Middle frontal gyrus (tissue), 1 donor: ENCODE measurements around the gene TMEM184B.

Experiments used
- DNase-seq: peaks from one replicate; pipeline ENCODE4 v3.0.0-alpha.2; 2015; ENCODE audit warnings: low spot score; ENCODE audit errors: extremely low spot score

Gene TMEM184B

DNA sequence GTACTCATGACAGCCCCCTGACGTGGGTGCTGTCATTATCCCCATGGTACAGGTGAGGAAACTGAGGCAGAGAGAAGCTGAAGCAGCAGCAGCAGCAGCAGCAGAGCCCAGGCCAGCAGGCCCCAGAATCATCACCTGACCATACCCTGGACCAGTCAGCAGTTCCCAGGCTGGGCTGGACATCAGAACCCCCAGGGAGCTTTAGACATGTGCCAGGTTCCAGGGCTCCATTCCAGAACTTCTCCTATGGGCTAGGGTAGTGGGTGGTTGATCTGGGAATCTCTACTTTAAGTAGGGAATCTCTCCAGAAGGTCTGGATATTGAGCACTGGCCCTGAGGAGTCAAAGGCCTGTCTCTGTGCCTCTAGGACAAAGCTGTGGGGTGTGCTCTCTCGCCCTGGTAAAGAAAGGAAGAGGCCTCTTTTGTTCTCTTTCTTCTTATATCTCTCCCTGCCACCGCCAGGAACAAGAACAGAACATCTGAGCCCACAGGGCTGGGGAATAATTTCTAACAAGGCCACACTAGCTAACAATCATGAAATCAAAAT is 44.4 kb downstream of the TMEM184B start:
- DNase-seq = no peak

DNA sequence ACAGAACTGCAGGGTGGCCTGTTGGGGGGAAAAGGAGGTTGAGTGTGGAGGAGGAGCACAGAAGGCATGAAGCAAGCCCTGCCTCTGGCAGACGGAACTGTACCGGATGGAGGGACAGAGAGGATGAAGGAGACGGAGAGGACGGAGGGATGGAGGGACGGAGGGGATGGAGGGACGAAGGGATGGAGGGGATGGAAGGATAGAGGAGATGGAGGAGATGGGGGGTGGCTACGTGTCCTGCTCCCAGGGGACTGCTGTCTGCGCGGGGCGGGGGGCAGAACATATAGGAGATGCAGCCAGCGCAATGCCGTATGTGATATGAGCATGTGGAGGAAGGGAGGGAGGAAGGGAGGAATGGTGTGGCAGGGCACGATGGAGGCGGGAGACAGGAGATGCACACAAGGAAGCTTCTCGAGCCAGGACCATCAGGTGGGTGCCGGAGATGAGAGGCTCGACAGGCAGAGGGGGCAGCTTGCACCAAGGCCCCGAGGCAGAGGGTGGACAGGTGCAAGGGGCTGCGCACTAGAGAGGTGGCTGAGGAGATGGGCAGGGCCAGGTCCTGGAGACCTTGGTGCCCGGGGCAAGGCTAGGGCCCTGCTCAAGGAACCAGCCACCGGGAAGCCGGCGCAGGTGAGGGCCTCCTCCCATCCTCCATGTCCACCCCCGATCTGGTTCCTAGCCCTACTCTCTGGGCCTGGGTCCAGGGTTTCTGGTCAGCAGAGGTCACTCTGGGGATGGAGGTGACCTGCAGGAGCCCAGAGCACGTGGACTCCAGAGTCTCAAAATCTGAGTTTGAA is 45.8 kb downstream of the TMEM184B start:
- no peak for DNase-seq

DNA sequence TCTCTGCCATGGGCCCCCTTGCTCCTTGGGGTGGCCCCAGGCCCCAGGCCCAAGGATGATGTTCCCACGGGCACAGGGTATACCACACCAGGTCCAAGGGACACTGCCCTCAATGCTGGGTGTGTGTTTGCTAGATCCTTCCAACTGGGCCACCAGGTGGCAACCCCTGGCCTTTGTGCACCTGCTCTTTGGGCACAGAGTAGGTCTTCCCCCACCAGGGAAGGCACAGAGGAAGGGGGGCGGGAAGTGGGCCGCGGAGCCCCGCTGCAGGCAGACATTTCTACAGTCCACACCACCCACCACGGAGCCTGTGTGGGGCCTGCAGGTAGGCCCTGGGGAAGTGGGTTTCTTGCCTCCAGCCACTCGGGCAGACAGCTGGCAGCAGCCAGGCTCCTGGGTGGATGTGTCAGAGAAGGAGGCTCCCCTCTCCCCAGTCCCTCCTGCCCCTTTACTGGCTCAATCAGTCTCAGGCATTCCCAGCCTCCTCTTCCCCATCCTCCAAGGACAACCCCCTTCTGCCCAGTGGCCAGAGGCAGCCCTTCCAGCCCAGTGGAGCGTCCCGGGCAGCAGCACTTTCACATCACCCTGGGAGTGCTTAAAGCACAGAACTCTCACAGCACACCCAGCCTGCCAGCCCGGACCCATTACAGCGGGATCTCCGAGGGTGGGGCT is 49.4 kb downstream of the TMEM184B start:
- DNase-seq = no peak

DNA sequence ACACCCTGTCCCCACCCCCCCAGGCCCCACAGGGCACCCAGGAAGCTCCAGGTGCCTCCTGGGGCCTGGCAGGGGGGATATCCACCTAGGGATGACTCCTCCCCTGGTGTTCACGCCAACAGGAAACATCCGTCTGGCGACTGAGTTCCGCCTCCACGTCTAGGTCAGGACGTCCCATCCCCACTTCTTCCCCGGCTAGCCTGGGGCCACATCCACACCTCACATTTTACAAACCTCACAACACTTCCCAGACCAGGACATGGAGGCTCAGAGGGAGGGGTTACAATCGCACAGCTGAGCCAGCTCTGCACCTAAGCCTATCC is 50.1 kb downstream of the TMEM184B start:
- no peak for DNase-seq

DNA sequence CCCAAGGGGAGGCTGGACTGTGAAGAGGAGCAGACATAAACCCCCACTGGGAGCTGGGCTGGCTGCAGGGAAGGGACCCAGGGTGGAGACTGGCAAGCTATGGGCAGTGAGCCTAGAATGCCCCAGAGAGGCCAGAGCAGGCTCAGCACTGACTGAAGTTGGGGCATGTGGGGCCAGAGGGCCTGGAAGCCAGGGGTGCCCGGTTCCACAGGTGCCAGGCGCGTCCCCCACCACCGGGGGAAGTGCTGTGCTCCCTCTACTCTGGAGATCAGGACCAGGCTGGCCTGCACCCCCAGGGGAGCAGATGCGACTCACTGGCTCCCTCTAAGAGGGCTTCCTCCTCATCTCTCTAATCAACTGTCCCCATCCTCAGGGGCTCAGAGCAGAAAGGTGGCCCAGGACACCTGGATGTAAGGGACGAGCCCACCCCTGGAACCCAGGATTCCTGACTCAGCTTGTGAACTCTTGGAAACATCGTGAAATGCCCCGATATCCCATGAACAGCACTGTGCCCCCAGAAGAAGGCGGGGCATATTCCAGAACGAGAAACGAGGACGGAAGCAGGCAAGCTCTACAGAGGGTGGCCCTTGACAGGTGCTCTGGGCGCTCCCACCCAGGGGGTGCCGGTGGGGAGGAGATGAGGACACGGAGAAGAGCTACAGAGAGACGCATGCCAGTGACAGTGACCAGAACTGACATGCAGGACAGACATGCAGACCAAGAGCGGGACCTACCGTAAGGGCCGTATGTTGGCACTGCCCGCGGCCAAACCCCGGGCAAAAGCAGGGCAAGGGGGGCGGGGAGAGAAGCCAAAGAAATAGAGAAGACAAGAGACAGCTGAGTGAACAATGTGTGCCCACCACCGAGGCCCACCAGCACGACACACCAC is 50.7 kb downstream of the TMEM184B start:
- no peak for DNase-seq

DNA sequence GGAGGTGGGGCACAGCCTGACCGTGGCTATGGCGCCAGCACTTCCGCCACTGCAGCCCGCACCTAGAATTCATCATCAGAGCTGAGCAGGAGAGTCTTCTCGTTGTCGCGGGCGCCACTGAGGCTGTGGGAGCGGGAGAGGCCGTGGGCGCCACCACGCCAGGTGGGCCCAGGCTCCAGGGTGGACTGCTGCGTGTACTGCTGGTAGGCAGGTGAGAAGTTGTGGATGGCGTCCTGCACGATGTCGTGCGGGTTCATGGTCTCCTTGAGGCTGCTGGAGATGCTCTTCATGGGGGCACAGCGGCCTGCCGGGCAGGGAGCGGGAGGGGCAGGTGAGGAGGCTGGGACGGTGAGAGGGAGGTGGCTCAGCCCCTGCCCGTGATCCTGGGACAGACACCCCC is 51.4 kb downstream of the TMEM184B start:
- no peak for DNase-seq

DNA sequence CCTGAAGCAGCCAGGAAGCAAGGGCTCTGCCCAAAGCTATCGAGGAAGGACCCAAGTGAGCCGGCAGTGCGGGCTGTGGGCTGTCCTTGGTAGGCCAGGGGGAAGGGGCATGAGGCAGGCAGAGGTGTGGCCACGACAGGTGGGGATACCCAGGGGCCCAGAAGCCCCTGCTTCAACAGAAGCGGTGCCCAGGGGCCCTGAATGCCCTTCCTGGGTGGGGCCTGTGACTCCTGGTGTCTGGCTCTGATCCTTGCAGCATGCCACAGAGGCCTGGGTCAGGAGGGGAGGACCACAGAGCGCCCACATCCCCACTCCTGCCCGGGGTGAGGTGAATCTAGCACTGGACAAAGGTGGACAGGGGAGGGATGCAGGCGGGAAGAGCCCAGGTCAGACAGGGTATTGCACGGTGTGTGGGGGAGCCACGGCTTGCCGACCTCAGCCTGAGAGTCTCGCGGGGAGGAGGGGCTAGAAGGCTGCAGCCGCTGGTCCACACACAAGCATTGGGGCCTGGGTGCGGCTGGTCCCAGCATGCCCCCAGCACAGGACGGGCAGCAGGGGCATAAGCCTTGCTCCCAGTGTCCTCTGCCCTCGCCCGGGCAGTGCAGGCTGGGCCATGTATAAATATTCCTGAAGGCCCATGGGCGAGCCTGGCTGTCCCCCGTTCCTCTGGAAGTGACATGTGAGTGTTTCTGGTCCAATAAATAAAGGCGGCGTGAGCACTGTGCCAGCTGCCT is 52.0 kb downstream of the TMEM184B start:
- DNase-seq = no peak

DNA sequence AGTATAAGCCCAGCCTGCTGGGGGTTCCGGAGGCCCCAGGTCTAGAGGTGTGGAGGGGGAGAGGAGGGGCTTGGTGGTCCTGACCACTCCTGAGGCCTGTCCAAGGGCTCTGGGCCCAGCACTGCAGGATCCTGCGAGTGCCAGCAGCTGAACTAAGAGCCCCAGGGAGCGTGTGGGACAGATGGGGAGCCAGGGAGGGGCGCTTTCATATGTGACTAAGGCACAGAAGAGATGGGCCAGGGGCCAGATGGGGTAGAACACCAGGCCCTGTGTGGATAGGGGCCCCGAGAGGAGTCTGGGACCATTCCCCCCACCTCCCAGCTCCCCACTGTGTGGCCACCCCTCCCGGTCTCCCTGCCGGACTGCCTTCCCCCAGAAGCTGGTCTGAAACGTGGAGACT is 52.6 kb downstream of the TMEM184B start:
- no peak for DNase-seq

DNA sequence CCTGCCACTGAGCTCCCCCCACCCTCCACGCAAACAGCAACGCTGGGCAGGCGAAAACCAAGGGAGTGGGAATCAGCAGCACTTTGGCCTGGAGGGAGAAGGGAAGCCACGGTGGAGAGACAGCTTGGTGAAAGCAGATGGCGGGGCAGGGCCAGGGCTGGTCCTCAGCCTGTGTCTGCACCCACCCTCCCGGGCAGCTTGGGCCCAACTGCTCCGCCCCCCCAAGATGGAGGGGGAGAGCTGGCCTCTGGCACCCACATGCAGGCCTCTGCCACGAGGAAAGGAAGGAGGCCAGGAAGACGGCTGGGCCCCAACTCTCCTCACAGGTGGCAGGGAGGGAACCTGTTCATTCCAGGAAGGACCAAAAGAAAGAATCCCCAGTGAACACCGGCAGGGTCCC is 53.2 kb downstream of the TMEM184B start:
- no peak for DNase-seq

DNA sequence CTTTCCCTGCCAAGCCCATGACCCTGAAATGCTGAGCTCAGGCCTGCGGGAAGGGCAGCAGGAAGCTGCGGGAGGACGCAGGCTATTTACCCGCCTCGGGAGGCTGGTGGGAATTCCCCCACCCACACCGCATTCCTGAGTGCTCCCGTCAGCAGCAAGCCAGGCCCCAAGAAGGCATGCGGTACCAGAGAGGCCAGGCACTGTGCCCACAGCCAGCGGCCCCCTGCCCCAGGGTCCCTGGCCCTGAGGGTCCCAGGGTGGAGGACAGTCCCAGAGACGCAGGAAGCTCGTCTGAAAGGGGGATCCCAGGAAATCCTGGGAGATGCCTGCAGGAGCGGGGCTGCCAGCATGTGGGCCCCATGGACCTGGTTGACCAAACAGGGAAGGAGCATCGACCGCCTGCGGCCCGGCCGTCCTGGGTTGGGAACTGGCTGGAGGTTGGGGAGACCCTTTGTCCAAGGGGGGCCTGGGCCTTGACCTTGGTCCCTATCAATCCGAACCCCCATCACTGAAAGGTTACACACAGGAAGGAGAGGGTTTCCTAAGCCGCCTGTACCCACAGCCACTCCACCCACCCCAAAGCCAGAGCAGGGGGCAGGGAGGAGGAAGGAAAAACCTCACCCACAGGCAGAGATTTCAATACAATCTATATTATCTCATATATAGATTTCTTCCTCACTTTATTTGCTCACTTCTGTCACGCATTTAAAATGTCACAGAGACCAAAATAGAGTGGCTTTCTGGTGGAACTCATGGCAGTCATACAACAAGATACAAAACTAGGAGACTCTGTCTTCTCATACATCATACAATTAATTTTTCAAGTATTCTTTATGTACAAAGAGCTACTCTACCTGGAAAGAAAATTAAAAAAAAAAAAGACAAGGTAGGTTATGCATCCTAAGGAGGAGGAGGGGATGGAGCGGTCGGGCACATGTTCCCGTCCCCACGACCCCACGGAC is 53.9 kb downstream of the TMEM184B start:
- no peak for DNase-seq

DNA sequence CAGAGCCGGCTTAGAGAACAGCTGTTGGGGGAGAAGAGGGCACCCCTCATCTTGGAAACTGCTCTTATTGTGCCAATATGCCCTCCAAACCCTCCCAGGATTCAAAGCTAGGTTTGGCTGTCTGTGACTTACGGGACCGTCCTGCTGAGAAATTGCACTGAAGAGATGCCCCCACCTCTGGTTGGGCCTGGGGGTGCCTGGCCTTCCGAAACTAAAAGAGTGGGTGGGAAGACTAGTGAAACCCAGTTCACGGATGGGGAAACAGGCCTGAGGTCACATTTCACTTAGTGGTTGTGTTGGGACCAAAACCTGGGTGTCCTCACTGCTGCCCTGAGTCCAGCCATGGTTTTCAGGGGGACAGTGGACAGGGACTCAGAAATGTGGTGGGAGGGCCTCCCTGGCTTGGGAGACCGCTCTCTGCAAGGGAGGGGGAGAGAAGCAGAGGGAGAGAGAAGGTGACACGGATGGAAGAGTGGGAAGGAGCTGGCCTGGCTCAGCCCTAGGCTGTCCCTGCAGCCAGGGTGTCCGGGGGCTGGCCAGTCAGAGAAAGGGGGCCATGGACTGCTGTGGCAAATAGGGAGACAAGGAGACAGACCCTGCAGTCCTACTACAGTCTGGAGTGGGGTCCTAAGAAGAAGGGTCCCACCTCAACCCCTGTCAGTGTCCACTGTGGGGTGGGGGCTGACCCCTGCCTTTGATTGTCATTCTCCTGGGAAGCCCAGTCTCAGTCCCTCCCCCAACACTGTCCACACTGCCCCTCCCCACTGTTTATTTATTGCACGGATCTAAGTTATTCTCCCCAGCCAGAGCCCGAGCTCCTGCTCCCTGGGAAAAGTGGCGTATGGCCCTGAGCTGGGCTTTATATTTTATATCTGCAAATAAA is 57.4 kb downstream of the TMEM184B start:
- DNase-seq = no peak

DNA sequence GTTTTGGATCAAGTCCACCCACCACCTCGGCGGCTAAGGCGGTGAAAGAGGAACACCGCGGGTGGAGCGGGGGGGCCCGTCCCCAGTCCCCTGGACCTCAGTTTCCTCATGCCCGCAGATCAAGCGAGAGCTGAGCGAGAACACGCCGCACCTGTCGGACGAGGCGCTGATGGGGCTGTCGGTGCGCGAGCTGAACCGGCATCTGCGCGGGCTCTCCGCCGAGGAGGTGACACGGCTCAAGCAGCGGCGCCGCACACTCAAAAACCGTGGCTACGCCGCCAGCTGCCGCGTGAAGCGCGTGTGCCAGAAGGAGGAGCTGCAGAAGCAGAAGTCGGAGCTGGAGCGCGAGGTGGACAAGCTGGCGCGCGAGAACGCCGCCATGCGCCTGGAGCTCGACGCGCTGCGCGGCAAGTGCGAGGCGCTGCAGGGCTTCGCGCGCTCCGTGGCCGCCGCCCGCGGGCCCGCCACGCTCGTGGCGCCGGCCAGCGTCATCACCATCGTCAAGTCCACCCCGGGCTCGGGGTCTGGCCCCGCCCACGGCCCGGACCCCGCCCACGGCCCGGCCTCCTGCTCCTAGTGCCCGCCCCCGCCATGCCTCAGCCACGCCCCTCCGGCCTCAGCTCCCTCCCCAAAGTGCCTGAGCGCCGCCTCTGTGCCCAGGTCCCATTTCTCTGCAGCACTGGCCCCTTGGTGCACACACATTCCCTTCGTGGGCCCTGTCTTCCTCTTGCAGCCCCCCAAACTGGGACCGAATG is 58.3 kb downstream of the TMEM184B start:
- DNase-seq = no peak

DNA sequence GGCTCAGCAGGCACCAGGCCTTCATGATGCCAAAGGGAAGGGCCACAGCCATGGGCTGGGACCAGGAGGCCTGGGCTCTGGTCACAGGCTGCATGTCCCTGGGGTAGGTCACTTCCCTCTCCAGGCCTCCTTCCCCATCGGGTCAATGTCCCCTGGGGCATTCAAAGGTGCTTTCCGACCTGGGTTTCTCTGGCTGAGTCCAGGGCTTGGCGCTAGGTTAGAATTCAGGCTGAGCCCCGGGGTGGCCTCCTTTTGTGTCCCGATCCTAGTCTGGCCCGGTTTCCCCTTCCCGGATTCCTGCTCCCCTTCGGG is 58.9 kb downstream of the TMEM184B start:
- no peak for DNase-seq

DNA sequence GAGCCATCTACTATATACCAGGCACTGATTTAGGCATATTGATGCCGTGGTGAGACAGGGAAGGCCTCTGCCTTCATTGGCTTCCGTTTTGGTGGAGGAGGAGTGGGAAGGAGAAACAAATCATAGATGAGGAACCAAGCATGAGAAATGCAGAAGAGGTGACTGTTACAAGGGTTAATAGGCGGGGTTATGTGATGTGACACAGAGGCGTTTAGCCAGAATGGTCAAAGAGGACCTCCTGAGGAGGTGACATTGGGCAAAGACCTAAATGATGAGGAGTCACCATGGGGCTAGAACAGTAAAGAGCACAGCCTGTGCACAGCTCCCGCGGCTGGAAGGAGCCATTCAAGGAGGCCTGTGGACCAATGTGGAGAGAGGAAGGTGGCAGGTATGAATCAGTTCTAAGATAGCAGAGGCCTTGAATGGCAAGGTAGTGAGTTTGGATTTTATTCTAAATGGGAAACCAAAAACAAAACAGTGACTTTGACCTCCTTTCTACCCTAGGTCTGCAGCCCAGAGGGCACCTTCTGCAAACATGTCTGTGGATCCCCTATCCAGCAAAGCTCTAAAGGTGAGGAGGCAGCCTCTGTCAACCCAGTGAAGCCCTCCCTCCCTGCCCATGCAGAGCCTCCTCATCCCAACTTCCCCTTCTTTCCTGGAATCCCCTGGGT is 59.4 kb downstream of the TMEM184B start:
- no peak for DNase-seq

DNA sequence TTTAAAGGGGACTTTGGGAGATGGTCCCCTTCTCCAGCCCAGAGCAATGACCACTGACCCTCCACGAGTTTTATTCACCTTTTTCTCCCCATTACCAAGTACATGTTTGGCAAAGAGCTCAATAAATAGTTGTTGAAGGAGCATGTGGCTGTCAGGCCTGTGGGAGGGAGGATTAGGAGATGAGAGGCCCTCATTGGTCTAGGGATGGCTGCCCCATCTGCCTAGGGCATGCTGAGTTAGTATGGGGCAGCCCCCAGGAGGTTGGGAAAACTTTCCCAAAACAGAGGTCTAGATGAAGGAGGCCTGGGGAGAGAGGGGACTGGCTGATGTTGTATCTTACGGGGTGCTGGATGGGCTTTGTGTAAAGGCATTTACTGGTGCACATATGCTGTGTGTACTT is 60.4 kb downstream of the TMEM184B start:
- no peak for DNase-seq

DNA sequence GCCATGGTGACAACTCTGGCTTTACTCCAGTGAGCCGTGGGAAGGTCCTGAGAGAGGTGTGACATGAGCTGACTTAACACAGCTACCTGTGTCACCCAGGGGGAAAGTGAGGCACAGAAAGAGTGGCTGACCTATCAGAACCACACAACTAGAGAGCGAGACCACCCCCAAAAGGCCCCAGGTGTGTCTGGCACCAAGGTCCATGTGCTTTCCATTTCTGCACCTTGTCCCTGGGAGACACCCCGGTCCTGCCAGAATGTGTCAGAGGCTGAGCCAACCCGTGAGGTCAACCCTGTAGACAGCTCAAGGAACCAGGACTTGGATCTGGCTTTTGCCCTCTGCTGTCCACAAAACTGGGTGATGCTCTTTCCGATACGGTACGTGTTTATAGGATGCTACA is 61.3 kb downstream of the TMEM184B start:
- no peak for DNase-seq

DNA sequence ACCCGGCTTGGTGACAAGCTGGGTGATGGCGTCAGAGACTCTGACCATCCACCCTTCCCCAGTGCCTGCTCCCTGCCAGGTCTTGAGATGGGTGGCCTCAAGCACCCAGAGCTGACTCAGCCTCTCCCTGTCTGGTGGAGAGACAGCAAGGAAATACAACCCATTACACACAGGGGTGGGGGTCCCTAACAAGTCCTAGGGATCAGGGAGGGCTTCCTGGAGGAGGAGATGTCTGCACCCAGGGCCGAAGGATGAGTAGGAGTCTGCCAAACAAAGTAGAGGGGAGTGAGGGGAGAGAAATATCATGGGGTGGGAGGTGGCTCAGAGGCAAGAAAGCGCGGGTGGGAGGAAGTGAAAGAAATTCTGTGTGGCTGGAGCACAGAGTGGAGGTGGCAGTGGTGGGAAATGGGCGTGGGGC is 64.2 kb downstream of the TMEM184B start:
- no peak for DNase-seq

DNA sequence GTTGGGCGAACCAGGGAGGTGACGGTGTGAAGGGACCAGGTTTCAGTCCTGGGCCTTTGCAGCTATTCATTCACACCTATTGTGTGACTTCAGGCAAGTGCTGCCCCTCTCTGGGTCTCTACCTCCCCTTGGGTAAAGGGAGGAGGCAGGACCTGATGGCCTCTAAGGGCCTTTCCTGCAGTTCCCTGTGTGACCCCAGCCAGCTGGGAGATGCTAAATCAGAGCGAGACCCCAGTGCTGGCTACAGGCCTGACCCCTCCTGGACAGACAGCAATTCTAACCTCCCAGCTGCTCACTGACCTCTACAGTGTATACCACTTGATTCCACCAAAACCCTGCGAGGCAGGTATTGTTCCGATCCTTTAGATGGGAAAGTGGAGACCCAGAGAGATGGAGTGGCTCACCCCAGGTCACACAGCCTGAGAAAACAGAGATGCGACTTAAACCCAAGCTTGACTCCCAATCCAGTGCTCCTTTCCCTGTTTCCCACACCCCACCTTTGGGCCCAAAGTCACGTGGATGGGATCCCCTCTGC is 64.8 kb downstream of the TMEM184B start:
- DNase-seq = no peak
